GM12864 (cell line): Measurements from ENCODE around the gene FOSL2.
A peak's percentile ranks its signal among the peaks of the same experiment; 100 is the strongest.

ENCODE experiments used
- DNase-seq: peaks from one replicate; pipeline ENCODE4 v3.0.0-alpha.2; 2011; ENCODE audit warnings: low read depth
- H3K4me3 ChIP-seq: 2 replicates; pipeline ENCODE4 v1.5.1; 2011; ENCODE audit warnings: mild to moderate bottlenecking, low read depth, low read length, control low read depth
- TF ChIP-seq, protein P1 (sequence below): IDR thresholded peaks from 2 replicates; pipeline ENCODE4 v1.5.1; 2011; ENCODE audit warnings: low read depth, mild to moderate bottlenecking, moderate library complexity, low read length, control low read depth, inconsistent platforms; ENCODE audit errors: missing control alignments

Gene FOSL2

DNA sequence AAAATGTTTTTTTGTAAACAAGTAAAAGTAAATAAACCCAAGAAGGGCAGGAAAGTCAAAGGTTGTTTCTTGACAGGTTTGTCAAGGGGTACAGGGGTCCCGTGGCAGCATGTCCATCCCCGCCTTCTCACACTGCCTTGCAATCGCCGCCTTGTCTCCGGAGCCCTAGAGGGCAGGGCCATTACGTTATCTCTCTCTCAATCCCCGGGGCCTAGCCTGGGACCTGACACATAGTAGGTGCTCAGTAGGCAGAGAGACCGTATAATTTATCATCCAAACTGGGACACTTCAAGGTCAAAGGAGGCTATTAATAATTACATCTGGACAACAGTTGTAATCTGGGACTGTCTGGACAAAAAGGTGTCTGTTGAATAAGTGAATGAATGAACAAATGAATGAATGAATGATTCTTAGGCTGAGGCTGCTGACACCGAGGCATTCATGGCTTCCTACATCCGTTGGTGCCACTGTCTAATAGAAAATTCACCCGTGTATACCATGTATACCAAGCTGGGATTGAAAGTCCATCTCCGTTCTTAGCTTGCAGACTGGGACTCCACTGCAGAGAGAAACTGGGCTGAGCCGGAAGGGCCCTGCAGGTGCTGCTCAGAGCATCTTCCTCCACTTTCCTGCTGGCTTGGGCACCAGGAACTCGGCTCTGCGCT is 58.4 kb downstream of the FOSL2 start:
- TF ChIP-seq, protein P1, sequence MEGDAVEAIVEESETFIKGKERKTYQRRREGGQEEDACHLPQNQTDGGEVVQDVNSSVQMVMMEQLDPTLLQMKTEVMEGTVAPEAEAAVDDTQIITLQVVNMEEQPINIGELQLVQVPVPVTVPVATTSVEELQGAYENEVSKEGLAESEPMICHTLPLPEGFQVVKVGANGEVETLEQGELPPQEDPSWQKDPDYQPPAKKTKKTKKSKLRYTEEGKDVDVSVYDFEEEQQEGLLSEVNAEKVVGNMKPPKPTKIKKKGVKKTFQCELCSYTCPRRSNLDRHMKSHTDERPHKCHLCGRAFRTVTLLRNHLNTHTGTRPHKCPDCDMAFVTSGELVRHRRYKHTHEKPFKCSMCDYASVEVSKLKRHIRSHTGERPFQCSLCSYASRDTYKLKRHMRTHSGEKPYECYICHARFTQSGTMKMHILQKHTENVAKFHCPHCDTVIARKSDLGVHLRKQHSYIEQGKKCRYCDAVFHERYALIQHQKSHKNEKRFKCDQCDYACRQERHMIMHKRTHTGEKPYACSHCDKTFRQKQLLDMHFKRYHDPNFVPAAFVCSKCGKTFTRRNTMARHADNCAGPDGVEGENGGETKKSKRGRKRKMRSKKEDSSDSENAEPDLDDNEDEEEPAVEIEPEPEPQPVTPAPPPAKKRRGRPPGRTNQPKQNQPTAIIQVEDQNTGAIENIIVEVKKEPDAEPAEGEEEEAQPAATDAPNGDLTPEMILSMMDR: no peak
- no peak for DNase-seq
- no peak overlapping the region for H3K4me3 ChIP-seq

DNA sequence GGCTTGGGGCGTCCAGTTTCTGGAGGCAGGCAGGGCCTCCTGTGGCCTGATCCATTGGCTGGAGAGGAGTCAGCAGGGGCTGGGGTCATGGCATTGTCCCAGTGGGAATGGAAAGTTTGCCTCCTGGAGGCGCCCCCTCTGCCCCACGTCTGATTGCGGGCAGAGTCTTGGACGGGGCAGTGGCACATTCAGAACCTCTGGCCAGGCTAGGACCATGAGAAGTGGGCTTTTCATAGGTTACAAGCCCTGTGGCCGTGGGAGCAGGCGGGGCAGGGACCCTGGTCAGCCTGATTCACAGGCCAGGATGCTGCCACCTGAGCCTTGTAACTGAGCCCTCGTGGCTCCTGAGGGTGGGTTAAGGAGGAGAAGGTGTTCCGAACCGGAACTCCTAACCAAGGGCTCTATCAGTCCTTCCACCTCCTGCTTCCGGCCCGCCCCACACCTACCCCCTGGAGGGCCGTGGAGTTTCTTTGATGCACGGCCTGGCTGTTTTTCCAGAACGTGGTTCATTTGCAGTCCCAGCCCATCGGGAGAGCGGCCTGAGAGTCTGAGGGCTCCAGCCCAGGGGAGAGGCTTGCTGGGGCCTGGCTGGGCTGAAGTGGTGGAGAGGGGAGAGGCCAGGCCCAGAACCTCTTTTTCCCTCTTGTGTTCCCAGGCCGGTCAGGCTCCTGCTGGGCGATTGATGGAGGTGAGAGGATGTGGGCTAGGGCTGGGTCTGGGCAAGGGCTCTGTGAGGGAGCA is 59.3 kb downstream of the FOSL2 start:
- no peak for DNase-seq

DNA sequence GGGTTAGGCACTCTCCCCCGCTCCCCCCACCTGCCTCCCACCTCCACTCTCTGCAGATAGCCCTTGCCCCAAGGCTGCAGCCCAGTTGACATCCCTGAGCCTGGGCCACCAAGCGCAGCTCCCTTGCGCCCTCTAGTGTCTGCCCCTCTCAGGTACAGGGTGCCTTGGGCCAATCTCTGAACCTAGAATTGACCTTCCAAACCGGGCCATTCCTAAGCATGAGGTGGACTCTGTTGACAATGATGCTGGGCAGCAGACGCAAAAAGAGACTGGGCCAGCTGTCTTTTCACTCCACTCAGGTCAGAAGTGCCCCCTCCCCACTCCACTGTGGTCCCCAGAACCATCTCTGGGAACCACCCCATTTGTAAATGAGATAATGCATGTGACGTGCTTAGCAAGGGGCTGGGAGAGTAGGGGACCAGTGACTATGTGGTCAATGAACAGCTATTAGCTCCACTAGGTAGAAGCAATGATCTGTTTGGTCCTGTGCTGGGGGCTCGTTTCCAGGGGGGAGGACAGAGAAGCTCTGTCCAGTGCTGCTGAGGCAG is 60.0 kb downstream of the FOSL2 start:
- TF ChIP-seq, protein P1: peak; percentile 95
- DNase-seq: no peak
- H3K4me3 ChIP-seq: no peak overlapping the region

More for the DNA sequence above, 59.3 kb downstream of the FOSL2 start:
- TF ChIP-seq, protein P1: no peak
- H3K4me3 ChIP-seq: no peak overlapping the region

DNA sequence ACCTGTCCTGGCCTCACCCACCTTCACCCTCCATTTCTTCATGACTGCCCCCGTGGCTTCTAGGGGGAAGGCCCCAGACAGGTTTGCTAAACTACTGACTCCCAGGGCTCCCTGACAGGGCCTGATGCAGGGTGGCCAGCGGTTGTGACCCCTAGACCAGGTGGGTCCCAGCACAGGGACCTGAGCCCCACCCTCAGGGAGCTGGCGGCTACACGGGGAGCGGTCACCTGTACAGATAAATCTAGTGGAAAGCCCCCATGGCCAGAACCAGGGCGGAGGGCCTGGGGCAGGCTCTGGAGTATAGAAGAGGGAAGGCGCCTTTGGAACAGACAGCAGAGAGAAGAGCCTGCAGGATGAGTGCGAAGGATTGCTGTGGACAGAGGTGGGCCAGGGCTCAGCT is 60.7 kb downstream of the FOSL2 start:
- DNase-seq: no peak
- no peak overlapping the region for H3K4me3 ChIP-seq
- TF ChIP-seq, protein P1: no peak

DNA sequence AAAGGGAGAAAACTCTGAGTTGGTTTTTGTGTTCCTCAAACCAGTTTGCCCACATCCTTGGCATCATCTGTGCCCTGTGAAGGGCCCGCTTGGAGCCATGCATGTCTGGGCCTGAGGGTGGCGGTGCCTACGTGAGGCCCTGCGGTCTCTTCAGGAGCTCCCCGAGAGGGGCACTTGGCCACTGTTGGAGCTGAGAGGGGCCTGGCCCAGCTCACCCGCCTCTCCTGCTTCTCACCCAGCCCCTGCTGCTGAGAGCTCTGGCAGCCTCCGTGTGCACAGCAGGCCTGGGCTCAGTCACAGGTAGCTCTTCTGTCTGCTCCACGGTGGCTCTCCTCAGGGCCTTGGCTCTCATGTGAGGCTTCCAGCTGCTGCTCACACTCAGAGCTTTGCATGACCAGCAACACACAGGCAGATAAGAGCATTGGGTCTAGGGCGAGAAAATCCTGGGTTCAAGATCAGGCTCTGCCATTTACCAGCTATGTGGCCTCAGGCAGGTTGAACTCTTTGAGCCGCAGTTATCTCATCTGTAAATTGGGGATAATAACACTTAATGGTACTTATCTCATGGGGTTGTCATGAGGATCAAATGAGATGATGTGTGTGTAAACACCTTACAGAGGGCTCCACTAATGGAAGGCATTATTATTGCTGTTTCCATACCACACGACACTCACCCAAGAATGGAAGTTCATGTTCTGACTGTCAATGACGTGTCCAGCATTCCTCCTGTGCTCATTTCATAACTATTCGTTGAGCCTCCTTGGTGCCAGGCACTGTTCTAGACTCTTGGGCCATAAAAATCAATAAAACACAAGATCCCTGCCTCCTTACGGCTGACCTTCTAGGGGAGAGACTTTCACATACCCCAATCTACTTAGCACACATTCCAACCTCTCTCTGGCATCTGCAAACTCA is 61.6 kb downstream of the FOSL2 start:
- TF ChIP-seq, protein P1: no peak

DNA sequence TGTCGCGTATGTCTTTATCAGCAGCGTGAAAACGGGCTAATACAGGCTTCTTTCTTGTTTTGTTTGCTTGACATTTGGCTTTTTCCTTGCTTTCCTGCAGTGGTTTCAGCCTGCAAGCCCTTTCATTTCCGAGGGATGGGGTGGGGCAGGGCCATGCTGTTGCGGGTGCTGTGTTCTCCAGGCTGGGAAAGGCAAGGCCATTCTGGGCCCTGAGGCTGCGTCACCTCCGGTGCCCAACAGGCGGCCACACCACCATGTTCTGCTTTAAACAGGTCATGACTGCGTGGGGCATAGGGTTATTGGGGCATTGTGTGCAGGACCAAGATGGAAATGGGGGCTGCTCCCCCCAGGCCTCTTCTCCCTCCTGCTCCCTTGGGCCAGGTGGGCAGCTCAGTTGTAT is 64.6 kb downstream of the FOSL2 start:
- DNase-seq: no peak
- H3K4me3 ChIP-seq: no peak overlapping the region
- TF ChIP-seq, protein P1: peak; percentile 21

More for the DNA sequence above, 61.6 kb downstream of the FOSL2 start:
- no peak overlapping the region for H3K4me3 ChIP-seq
- DNase-seq: no peak
